Testis (tissue), 3 donors: ENCODE results near the gene CRADD. TPM values are rescaled to one million over a fixed set of nuclear protein-coding genes. Genes with fewer than 3 reads are reported as not detected.

Experiments used
- DNase-seq: peaks from one replicate; pipeline ENCODE4 v3.0.0-alpha.2; 2019
- H3K27ac ChIP-seq, 2 donors: fragments of 200-600 bp; sonication (generic); one replicate each; pipeline ENCODE4 v1.5.1; 2019
- H3K27me3 ChIP-seq: fragments of 200-600 bp; sonication (generic); one replicate; pipeline ENCODE4 v1.5.1; 2019
- H3K36me3 ChIP-seq: fragments of 200-600 bp; sonication (generic); one replicate; pipeline ENCODE4 v1.5.1; 2017; ENCODE audit warnings: low read depth; ENCODE audit errors: missing control alignments
- H3K4me1 ChIP-seq: fragments of 200-600 bp; sonication (generic); one replicate; pipeline ENCODE4 v1.5.1; 2019
- H3K4me3 ChIP-seq, 2 donors: fragments of 200-600 bp; sonication (generic); one replicate each; pipeline ENCODE4 v1.5.1; 2017 to 2019
- H3K9me3 ChIP-seq: fragments of 200-600 bp; sonication (generic); one replicate; pipeline ENCODE4 v1.5.1; 2017
- POLR2A ChIP-seq: fragments of 450-650 bp; IDR thresholded peaks from one replicate; pipeline ENCODE4 v1.6.1; 2017; ENCODE audit warnings: antibody characterized with exemption, mild to moderate bottlenecking, moderate library complexity
- WGBS, 2 donors: methylation state at CpG; one replicate each; pipeline ENCODE4 v1.1.5; 2018; 5-methylcytosine and 5-hydroxymethylcytosine counted together
- intact Hi-C: fragments of 100-400 bp; cut with DNase I; formaldehyde crosslinking; loops from one replicate; pipeline ENCODE4 v1.15.1; 2023; ENCODE audit warnings: low total_unique reads
- polyA plus RNA-seq: library from polyadenylated mRNA; stranded (reverse); fragments of 350-450 nt; fragmentation: Illumina TruSeq; extraction: RNeasy Lipid Tissue Mini Kit (QIAGEN cat#74804); gene quantifications from one replicate; pipeline ENCODE4 v1.2.3, GENCODE V29; 2014; ENCODE audit warnings: low read depth, low replicate concordance; ENCODE audit not compliant: insufficient read depth
- total RNA-seq, 2 donors: library from RNA; depleted of rRNA; stranded (reverse); fragments of >200 nt; gene quantifications; one replicate each; pipeline ENCODE4 v1.2.3, GENCODE V29; 2016
- TF ChIP-seq, protein P1 (sequence below), 3 experiments: fragments of 450-650 bp in 2 of 3; fragments of 200-600 bp in 1 of 3; sonication (generic) in 1 of 3; IDR thresholded peaks; one replicate each; pipeline ENCODE4 v1.5.1; 2016 to 2019; ENCODE audit warnings: antibody characterized with exemption in 3 of 3, mild to moderate bottlenecking in 2 of 3, moderate library complexity in 1 of 3

The CRADD gene
- total and polyA plus RNA-seq, 3 donors from 2014 or later, result 43.2 to 53.0 (median 46.0) TPM

DNA sequence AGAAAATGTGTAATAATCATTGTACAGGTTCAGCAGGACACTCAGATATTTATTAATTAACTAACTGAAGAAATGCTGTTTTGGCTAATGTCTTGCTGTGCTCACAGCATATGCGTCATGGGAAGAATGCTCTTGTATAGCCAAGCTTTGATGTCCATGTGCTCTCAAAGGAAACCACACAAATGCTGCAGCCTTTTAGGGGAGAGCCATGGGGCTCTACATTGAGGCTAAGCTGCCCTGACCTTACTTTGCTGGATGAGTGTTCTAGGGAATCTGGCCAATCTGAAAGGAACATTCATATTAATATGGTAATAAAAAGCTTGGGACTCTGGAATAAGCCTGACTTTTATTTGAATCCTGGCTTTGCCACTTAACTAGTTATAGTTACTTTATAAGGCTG, 9.5 kb upstream of the CRADD start:
- 64 to 67% methylated on average over 1 of the region's 1 CpG for WGBS, 2 donors
- no peaks in the 10 kb centered on the region for H3K27me3 ChIP-seq

DNA sequence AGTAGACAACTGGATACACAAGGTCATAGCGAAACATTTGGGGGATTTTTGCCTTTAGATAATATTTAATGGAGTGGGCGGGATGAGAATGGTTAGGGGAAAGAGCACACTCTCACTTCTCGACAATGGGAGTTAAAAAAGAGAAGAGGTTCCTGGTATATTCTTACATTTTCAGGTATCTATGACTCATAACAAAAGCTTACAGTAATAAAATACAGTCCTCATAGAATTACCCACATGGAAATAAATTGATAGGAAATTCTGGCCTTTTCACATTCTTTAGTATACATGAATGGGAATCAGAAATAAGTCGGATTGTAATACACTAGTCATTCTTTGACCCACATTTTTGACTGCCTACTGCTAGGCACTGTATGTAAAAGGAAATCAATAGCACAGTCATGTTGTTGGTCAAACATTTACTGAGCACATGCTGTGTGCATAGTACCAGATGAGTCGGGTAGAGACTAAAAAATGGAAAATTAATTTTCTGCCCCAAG, 8.2 kb upstream of the CRADD start:
- no peaks in the 10 kb centered on the region for H3K9me3 ChIP-seq
- no peak for DNase-seq
- no peak overlapping the region for H3K4me3 ChIP-seq
- peaks cover 3% of the 10 kb centered on the region for H3K4me1 ChIP-seq
- H3K27ac ChIP-seq, result no peak overlapping the region
- intact Hi-C loops, result no loop called here
- TF ChIP-seq POLR2A, result no peak
- TF ChIP-seq, protein P1, sequence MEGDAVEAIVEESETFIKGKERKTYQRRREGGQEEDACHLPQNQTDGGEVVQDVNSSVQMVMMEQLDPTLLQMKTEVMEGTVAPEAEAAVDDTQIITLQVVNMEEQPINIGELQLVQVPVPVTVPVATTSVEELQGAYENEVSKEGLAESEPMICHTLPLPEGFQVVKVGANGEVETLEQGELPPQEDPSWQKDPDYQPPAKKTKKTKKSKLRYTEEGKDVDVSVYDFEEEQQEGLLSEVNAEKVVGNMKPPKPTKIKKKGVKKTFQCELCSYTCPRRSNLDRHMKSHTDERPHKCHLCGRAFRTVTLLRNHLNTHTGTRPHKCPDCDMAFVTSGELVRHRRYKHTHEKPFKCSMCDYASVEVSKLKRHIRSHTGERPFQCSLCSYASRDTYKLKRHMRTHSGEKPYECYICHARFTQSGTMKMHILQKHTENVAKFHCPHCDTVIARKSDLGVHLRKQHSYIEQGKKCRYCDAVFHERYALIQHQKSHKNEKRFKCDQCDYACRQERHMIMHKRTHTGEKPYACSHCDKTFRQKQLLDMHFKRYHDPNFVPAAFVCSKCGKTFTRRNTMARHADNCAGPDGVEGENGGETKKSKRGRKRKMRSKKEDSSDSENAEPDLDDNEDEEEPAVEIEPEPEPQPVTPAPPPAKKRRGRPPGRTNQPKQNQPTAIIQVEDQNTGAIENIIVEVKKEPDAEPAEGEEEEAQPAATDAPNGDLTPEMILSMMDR (IDR thresholded peaks at IDR 0.05), result no peak
- H3K27me3 ChIP-seq, result no peaks in the 10 kb centered on the region
- WGBS, 2 donors, result 91 to 99% methylated on average over 5 of the region's 5 CpGs
- no peaks in the 10 kb centered on the region for H3K36me3 ChIP-seq

More for the DNA sequence above, 9.5 kb upstream of the CRADD start:
- TF ChIP-seq POLR2A, result no peak
- TF ChIP-seq, protein P1 (IDR thresholded peaks at IDR 0.05), result no peak
- no peaks in the 10 kb centered on the region for H3K36me3 ChIP-seq
- intact Hi-C loops, result no loop called here
- no peak overlapping the region for H3K27ac ChIP-seq
- no peak overlapping the region for H3K4me3 ChIP-seq
- no peak for DNase-seq
- H3K4me1 ChIP-seq, result no peaks in the 10 kb centered on the region
- no peaks in the 10 kb centered on the region for H3K9me3 ChIP-seq

DNA sequence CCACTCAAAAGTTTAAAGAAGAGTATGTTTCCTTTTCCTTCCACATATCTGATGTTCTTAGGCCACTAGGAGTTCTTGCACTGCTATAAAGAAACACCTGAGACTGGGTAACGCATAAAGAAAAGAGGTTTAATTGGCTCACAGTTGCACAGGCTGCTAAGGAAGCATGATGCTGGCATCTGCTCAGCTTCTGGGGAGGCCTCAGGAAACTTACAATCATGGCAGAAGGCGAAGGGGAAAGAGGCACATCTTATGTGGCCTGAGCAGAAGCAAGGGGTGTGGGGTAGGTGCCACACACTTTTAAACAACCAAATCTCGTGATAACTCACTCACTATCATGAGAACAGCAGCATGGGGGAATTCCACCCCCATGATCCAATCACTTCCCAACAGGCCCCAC, 7.7 kb upstream of the CRADD start:
- DNase-seq, result no peak

DNA sequence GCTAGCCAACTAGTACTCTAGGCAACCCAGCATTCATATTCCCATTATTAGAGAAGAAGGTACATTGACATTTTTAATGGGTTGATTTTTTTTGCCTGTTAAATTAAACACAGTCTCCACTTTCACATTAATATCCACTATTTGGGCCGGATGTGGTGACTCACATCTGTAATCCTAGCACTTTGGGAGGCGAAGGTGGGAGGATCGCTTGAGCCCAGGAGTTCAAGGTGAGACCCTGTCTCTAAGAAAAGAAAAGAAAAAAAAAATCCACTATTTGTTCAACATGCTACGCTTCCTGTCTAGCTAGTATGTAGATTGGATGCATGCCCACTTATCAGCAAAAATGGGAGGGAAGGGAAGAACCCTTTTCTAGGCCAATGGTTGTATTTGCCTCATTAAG, 7.1 kb upstream of the CRADD start:
- H3K4me1 ChIP-seq, result peaks cover 3% of the 10 kb centered on the region
- H3K27ac ChIP-seq, result no peak overlapping the region
- WGBS, 2 donors, result 71 to 73% methylated on average over 4 of the region's 4 CpGs
- intact Hi-C loops, result no loop called here
- H3K36me3 ChIP-seq, result no peaks in the 10 kb centered on the region
- no peaks in the 10 kb centered on the region for H3K27me3 ChIP-seq
- TF ChIP-seq, protein P1 (IDR thresholded peaks at IDR 0.05), result no peak
- no peak for TF ChIP-seq POLR2A
- no peak for DNase-seq
- no peaks in the 10 kb centered on the region for H3K9me3 ChIP-seq
- H3K4me3 ChIP-seq, result no peak overlapping the region

More for the DNA sequence above, 7.7 kb upstream of the CRADD start:
- intact Hi-C loops, result no loop called here
- no peak overlapping the region for H3K4me3 ChIP-seq
- no peaks in the 10 kb centered on the region for H3K9me3 ChIP-seq
- H3K36me3 ChIP-seq, result no peaks in the 10 kb centered on the region
- WGBS, 2 donors, result 91 to 92% methylated on average over 3 of the region's 3 CpGs
- no peak overlapping the region for H3K27ac ChIP-seq
- peaks cover 3% of the 10 kb centered on the region for H3K4me1 ChIP-seq
- TF ChIP-seq, protein P1 (IDR thresholded peaks at IDR 0.05), result no peak
- no peak for TF ChIP-seq POLR2A
- no peaks in the 10 kb centered on the region for H3K27me3 ChIP-seq

DNA sequence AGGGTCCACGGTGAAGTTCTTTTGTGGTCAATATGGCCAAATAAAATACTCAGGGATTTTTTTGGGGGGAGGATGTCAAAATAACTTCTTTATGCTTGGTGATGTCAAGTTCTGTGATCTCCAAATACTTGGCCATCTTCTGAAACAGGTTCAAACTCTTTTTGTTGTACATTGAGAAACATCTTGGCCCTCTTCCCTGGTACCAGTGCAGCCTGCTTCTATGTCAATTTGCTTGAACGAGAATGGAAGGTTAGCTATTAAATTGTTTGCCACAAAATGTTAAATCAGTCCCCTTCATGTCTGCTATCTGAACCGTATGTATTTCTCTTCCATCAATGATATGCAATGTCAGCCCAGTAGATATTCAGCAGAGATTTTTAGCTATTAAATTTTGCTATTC, 6.1 kb upstream of the CRADD start:
- no peak overlapping the region for H3K27ac ChIP-seq
- no peaks in the 10 kb centered on the region for H3K36me3 ChIP-seq
- no peak for TF ChIP-seq POLR2A
- TF ChIP-seq, protein P1 (IDR thresholded peaks at IDR 0.05), result no peak
- no peak for DNase-seq
- WGBS, 2 donors, result 86% methylated on average over 3 of the region's 3 CpGs
- intact Hi-C loops, result no loop called here
- no peaks in the 10 kb centered on the region for H3K9me3 ChIP-seq
- H3K27me3 ChIP-seq, result no peaks in the 10 kb centered on the region
- H3K4me1 ChIP-seq, result peaks cover 3% of the 10 kb centered on the region
- H3K4me3 ChIP-seq, result no peak overlapping the region
